ENCODE results near the gene RAI14. TPM values are rescaled to one million over a fixed set of nuclear protein-coding genes. Genes with fewer than 3 reads are reported as not detected.
"Not testable (repeated sequence)": the region's sequence is repeated elsewhere in the genome, so short reads cannot be mapped to it uniquely, and the experiment has no call there.

The RAI14 gene
- total and polyA plus RNA-seq, 3 experiments from 2014 or later, result 0.58 to 3.9 (median 3.9) TPM

GRCh38 chr5:34727166-34727749 is 71.1 kb downstream of the RAI14 start:
- H3K4me1 ChIP-seq (ENCODE audit: insufficient read depth, low read length); H3K4me3 Mint-ChIP-seq; H3K36me3 Mint-ChIP-seq; H3K9me3 Mint-ChIP-seq; H3K36me3 ChIP-seq (ENCODE audit: insufficient read depth, low read length); DNase-seq; H3K27ac Mint-ChIP-seq; H3K4me1 Mint-ChIP-seq; H3K27me3 ChIP-seq (ENCODE audit: insufficient read depth, low read length, poor library complexity, severe bottlenecking); CTCF ChIA-PET; H3K9me3 ChIP-seq (ENCODE audit: low read length); H3K27ac ChIP-seq (ENCODE audit: low read depth, low read length); POLR2A ChIA-PET; H3K4me3 ChIP-seq (ENCODE audit: low read length): not testable (repeated sequence)
- peaks cover 13 to 19% of the 10 kb centered on the region in 2 donors for H3K27me3 Mint-ChIP-seq

DNA sequence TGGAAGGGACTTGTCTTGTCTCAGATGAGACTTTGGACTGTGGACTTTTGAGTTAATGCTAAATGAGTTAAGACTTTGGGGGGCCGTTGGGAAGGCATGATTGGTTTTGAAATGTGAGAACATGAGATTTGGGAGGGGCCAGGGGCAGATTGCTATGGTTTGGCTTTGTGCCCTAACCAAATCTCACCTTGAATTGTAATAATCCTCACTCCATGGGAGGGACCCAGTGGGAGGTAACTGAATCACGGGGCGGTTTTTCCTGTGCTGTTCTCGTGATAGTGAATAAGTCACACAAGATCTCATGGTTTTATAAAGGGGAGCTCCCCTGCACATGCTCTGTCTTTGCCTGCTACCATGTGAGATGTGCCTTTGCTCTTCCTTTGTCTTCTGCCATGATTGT is 72.1 kb downstream of the RAI14 start:
- H3K27me3 Mint-ChIP-seq, result peaks cover 10 to 15% of the 10 kb centered on the region in 2 donors
- ChIA-PET CTCF (no interaction called here), POLR2A (no interaction called here)

GRCh38 chr5:34731435-34732232 is 75.5 kb downstream of the RAI14 start:
- no peak overlapping the region for H3K4me3 ChIP-seq (ENCODE audit: low read length)
- peak overlapping the region; percentile 44 for H3K27ac ChIP-seq (ENCODE audit: low read depth, low read length)
- no peak overlapping the region for H3K27ac Mint-ChIP-seq
- peaks cover 0 to 4% (median 0%) of the 10 kb centered on the region in 3 donors for H3K36me3 Mint-ChIP-seq
- no peaks in the 10 kb centered on the region for H3K27me3 ChIP-seq (ENCODE audit: insufficient read depth, low read length, poor library complexity, severe bottlenecking)
- H3K4me1 ChIP-seq (ENCODE audit: insufficient read depth, low read length), result no peaks in the 10 kb centered on the region
- DNase-seq, result no peak
- peaks cover 6 to 13% of the 10 kb centered on the region in 2 donors for H3K27me3 Mint-ChIP-seq
- H3K4me3 Mint-ChIP-seq, result no peak overlapping the region
- no peaks in the 10 kb centered on the region for H3K36me3 ChIP-seq (ENCODE audit: insufficient read depth, low read length)
- ChIA-PET POLR2A (no interaction called here), CTCF (no interaction called here)
- no peaks in the 10 kb centered on the region for H3K9me3 ChIP-seq (ENCODE audit: low read length)
- no peaks in the 10 kb centered on the region for H3K4me1 Mint-ChIP-seq
- H3K9me3 Mint-ChIP-seq, result peaks cover 0 to 2% (median 0%) of the 10 kb centered on the region in 5 donors

More for the DNA sequence above, 72.1 kb downstream of the RAI14 start:
- no peak overlapping the region for H3K27ac Mint-ChIP-seq
- no peaks in the 10 kb centered on the region for H3K4me1 Mint-ChIP-seq
- Histone ChIP-seq H3K9me3 (ENCODE audit: low read length) (no peaks in the 10 kb centered on the region), H3K4me1 (ENCODE audit: insufficient read depth, low read length) (no peaks in the 10 kb centered on the region), H3K36me3 (ENCODE audit: insufficient read depth, low read length) (no peaks in the 10 kb centered on the region), H3K4me3 (ENCODE audit: low read length) (no peak overlapping the region), H3K27me3 (ENCODE audit: insufficient read depth, low read length, poor library complexity, severe bottlenecking) (no peaks in the 10 kb centered on the region), H3K27ac (ENCODE audit: low read depth, low read length) (no peak overlapping the region)
- no peak for DNase-seq
- H3K4me3 Mint-ChIP-seq, result no peak overlapping the region
- peaks cover 0 to 3% (median 0%) of the 10 kb centered on the region in 5 donors for H3K9me3 Mint-ChIP-seq
- peaks cover 0 to 4% (median 0%) of the 10 kb centered on the region in 3 donors for H3K36me3 Mint-ChIP-seq

DNA sequence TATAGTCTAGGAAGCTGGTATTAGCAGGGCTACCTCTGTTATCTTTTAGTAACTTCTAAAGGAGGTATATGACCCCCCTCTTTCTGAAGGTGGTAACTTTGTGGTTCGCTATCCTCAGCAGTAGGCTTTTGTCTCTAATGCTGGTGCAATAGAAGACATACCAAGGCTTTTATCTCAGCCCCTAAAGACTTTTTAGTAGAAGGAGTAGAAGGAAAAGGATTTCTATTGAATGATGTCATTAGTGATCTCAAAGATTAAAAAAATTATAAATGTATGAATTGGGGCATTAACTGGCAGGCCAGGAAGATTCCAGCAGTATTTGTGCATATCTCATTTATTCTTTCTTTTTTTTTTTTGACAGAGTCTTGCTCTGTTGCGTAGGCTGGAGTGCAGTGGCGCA is 78.2 kb downstream of the RAI14 start:
- no peak overlapping the region for H3K27ac ChIP-seq (ENCODE audit: low read depth, low read length)
- H3K4me3 Mint-ChIP-seq, result no peak overlapping the region
- H3K4me3 ChIP-seq (ENCODE audit: low read length), result no peak overlapping the region
- no peaks in the 10 kb centered on the region for H3K4me1 ChIP-seq (ENCODE audit: insufficient read depth, low read length)
- DNase-seq, result no peak
- H3K36me3 Mint-ChIP-seq, result no peaks in the 10 kb centered on the region
- H3K27me3 ChIP-seq (ENCODE audit: insufficient read depth, low read length, poor library complexity, severe bottlenecking), result no peaks in the 10 kb centered on the region
- H3K27me3 Mint-ChIP-seq, result peaks cover 6 to 17% of the 10 kb centered on the region in 2 donors
- H3K36me3 ChIP-seq (ENCODE audit: insufficient read depth, low read length), result no peaks in the 10 kb centered on the region
- ChIA-PET POLR2A (no interaction called here), CTCF (no interaction called here)
- no peaks in the 10 kb centered on the region for H3K9me3 Mint-ChIP-seq
- no peaks in the 10 kb centered on the region for H3K4me1 Mint-ChIP-seq
- no peak overlapping the region for H3K27ac Mint-ChIP-seq
- no peaks in the 10 kb centered on the region for H3K9me3 ChIP-seq (ENCODE audit: low read length)

DNA sequence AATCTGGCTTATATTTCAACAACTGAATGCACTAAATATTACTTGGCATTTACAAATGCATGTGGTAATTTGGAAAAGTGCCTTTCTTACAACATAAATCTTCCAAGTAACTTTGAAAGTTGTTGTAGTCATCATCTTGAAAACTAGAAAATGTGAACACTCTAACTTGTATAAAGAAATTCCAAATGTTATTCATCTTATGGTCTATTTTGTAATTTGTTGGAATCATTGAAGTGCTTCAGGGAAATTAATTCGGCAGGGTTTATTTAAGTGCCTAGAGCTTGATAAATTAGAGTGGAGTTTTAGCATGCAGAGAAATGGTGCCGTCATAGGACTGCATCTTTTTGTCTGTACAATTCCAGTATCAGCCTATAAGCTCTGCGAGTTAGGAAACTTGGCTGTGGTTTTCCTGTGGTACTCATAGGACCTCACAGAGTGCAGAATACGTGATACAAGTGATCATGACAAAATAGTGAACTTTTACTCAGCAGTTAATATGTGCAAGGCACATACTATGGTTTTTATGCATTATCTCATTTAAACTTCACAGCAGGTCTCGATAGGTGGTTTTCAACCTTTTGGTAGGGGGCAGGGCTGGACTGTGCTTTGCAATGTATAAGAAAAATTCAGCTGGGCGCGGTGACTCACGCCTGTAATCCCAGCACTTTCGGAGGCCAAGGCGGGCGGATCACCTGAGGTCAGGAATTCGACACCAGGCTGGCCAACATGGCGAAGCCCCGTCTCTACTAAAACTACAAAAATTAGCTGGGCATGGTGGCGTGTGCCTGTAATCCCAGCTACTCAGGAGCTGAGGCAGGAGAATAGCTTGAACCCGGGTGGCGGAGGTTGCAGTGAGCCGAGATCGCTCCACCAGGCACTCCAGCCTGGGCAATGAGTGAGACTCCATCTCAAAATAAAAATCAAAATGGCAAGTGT is 79.6 kb downstream of the RAI14 start:
- no peak for DNase-seq
- Histone ChIP-seq H3K27me3 (ENCODE audit: insufficient read depth, low read length, poor library complexity, severe bottlenecking) (no peaks in the 10 kb centered on the region), H3K4me3 (ENCODE audit: low read length) (no peak overlapping the region), H3K36me3 (ENCODE audit: insufficient read depth, low read length) (no peaks in the 10 kb centered on the region), H3K9me3 (ENCODE audit: low read length) (no peaks in the 10 kb centered on the region), H3K27ac (ENCODE audit: low read depth, low read length) (no peak overlapping the region), H3K4me1 (ENCODE audit: insufficient read depth, low read length) (no peaks in the 10 kb centered on the region)
- ChIA-PET POLR2A (no interaction called here), CTCF (no interaction called here)
- Mint-ChIP-seq H3K9me3 (no peaks in the 10 kb centered on the region), H3K4me3 (no peak overlapping the region), H3K27me3 (peaks cover 7 to 18% of the 10 kb centered on the region in 2 donors), H3K36me3 (no peaks in the 10 kb centered on the region), H3K27ac (no peak overlapping the region), H3K4me1 (no peaks in the 10 kb centered on the region)

GRCh38 chr5:34736445-34737115 is 80.5 kb downstream of the RAI14 start:
- ChIA-PET POLR2A (no interaction called here), CTCF (no interaction called here)
- no peaks in the 10 kb centered on the region for H3K9me3 Mint-ChIP-seq
- H3K27me3 ChIP-seq (ENCODE audit: insufficient read depth, low read length, poor library complexity, severe bottlenecking), result no peaks in the 10 kb centered on the region
- peaks cover 7 to 18% of the 10 kb centered on the region in 2 donors for H3K27me3 Mint-ChIP-seq
- no peaks in the 10 kb centered on the region for H3K9me3 ChIP-seq (ENCODE audit: low read length)
- no peak overlapping the region for H3K4me3 Mint-ChIP-seq
- H3K27ac Mint-ChIP-seq, result no peak overlapping the region
- no peaks in the 10 kb centered on the region for H3K36me3 ChIP-seq (ENCODE audit: insufficient read depth, low read length)
- H3K4me1 Mint-ChIP-seq, result no peaks in the 10 kb centered on the region
- no peak for DNase-seq
- H3K36me3 Mint-ChIP-seq, result no peaks in the 10 kb centered on the region
- no peak overlapping the region for H3K27ac ChIP-seq (ENCODE audit: low read depth, low read length)
- H3K4me1 ChIP-seq (ENCODE audit: insufficient read depth, low read length), result no peaks in the 10 kb centered on the region
- no peak overlapping the region for H3K4me3 ChIP-seq (ENCODE audit: low read length)

GRCh38 chr5:34737731-34738130 is 81.6 kb downstream of the RAI14 start:
- Mint-ChIP-seq H3K4me1 (no peaks in the 10 kb centered on the region), H3K36me3 (no peaks in the 10 kb centered on the region), H3K9me3 (no peaks in the 10 kb centered on the region), H3K27ac (no peak overlapping the region), H3K27me3 (peaks cover 5 to 18% of the 10 kb centered on the region in 2 donors), H3K4me3 (no peak overlapping the region)
- CTCF ChIA-PET, result no interaction called here
- POLR2A ChIA-PET, result no interaction called here
- DNase-seq, result no peak
- no peaks in the 10 kb centered on the region for H3K9me3 ChIP-seq (ENCODE audit: low read length)
- H3K27ac ChIP-seq (ENCODE audit: low read depth, low read length), result no peak overlapping the region
- no peaks in the 10 kb centered on the region for H3K36me3 ChIP-seq (ENCODE audit: insufficient read depth, low read length)
- H3K4me3 ChIP-seq (ENCODE audit: low read length), result no peak overlapping the region
- H3K4me1 ChIP-seq (ENCODE audit: insufficient read depth, low read length), result no peaks in the 10 kb centered on the region
- H3K27me3 ChIP-seq (ENCODE audit: insufficient read depth, low read length, poor library complexity, severe bottlenecking), result no peaks in the 10 kb centered on the region
